HCT116 (cell line): ENCODE results near the gene RBM28.

Experiments used
- ATF3 ChIP-seq: IDR thresholded peaks from 2 replicates; pipeline ENCODE4 v1.6.1; 2012
- CEBPB ChIP-seq: IDR thresholded peaks from 2 replicates; pipeline ENCODE4 v1.6.1; 2012; ENCODE audit warnings: low read depth
- CTCF ChIP-seq, 3 experiments: fragments of 200-600 bp in 1 of 3; sonication (generic) in 1 of 3; IDR thresholded peaks in 2 of 3; conservative IDR thresholded peaks in 1 of 3; 2 replicates each; pipeline ENCODE4 v1.5.1; 2012 to 2017; ENCODE audit warnings: low read depth in 2 of 3, low read length in 2 of 3, antibody characterized with exemption in 1 of 3, borderline replicate concordance in 1 of 3, control low read depth in 1 of 3, mild to moderate bottlenecking in 1 of 3, mixed read lengths in 1 of 3, mixed run types in 1 of 3, moderate library complexity in 1 of 3; ENCODE audit not compliant: insufficient read depth in 1 of 3
- EZH2 ChIP-seq: fragments of 200-600 bp; sonication (generic); IDR thresholded peaks from 2 replicates; pipeline ENCODE4 v1.6.1; 2017; ENCODE audit warnings: antibody characterized with exemption, mixed run types
- MAX ChIP-seq: IDR thresholded peaks from 2 replicates; pipeline ENCODE4 v1.6.1; 2012
- POLR2A ChIP-seq: IDR thresholded peaks from 2 replicates; pipeline ENCODE4 v1.7.0; 2011; ENCODE audit warnings: borderline replicate concordance; ENCODE audit not compliant: insufficient read depth, insufficient read length; ENCODE audit errors: extremely low read depth
- POLR2AphosphoS5 ChIP-seq: IDR thresholded peaks from 2 replicates; pipeline ENCODE4 v1.6.1; 2011; ENCODE audit warnings: mild to moderate bottlenecking, low read depth, low read length, moderate library complexity
- YY1 ChIP-seq: IDR thresholded peaks from 2 replicates; pipeline ENCODE4 v1.6.1; 2011; ENCODE audit warnings: low read length, low read depth, moderate library complexity, mild to moderate bottlenecking; ENCODE audit not compliant: insufficient replicate concordance; ENCODE audit errors: extremely low read depth
- ZBTB33 ChIP-seq: IDR thresholded peaks from 2 replicates; pipeline ENCODE4 v1.6.1; 2011; ENCODE audit warnings: mild to moderate bottlenecking, low read length, moderate library complexity; ENCODE audit not compliant: insufficient replicate concordance; ENCODE audit errors: extremely low read depth

GRCh38 chr7:128257458-128257857 is 86.2 kb downstream of the RBM28 start:
- TF ChIP-seq MAX (no peak), POLR2A (no peak), EZH2 (no peak), CTCF (IDR thresholded peaks at IDR 0.05 in 2 of 3, conservative IDR thresholded peaks at IDR 0.05 in 1 of 3; ENCODE audit: borderline replicate concordance in 1 of 3, insufficient read depth in 1 of 3, low read depth in 2 of 3, low read length in 2 of 3) (no peak), YY1 (no peak), ATF3 (no peak), ZBTB33 (no peak), CEBPB (no peak), POLR2AphosphoS5 (no peak)
